NCI-H1105 treated with DMSO at 0.1 percent for 48 hours (cell line): ENCODE measurements around the gene AK6.
"Not testable (repeated sequence)": the region's sequence is repeated elsewhere in the genome, so short reads cannot be mapped to it uniquely, and the experiment has no call there.

ENCODE experiments used
- DNase-seq: peaks from one replicate; lab custom pipeline; 2025; lab: John Stamatoyannopoulos, UW

The AK6 gene

DNA sequence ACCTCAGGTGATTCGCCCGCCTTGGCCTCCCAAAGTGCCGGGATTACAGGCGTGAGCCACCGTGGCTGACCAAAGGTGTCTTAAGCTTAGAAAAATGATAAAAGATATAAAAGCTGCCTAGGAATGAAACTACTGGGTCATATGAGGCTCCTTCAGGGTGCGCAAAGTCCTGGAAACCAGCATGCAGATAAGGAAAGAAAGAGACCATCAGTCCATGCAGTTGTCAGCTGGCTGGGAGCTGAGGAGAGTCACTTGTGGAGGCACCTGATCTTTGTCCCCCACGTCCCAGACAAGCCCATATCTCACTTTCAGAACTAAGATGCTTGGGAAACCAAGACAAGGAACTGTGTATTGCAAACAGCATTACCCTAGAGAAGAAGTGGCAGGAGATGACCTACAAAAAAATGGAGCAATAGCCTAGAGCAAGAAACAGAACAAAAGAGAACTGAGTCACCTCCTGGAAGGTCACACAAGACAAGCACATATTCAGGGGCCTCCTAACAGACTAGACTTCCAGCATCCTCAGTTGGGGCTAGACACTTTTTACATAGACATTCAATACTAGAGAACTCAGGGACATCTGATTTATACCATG lies 33.9 kb downstream of the AK6 start:
- DNase-seq = no peak

DNA sequence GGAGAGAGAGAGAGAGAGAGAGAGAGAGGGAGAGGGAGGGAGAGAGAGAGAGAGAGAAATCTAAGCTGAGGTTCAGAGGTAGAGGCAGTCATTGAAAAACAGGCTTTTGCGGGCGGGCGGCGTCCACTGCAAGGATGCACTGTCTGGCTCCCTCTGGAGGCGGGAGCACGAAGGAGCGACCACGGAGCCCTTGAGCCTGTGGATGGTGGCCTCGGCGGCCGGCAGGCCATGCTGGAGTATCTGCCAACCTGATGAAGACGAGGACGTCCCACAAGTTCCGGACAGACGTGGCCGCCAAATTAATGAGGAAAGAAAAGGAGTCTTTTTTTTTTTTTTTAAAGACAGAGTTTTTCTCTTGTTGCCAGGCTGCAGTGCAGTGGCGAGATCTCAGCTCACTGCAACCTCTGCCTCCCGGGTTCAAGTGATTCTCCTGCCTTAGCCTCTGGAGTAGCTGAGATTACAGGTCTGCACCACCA lies 34.5 kb downstream of the AK6 start:
- DNase-seq = peak; percentile 41

DNA sequence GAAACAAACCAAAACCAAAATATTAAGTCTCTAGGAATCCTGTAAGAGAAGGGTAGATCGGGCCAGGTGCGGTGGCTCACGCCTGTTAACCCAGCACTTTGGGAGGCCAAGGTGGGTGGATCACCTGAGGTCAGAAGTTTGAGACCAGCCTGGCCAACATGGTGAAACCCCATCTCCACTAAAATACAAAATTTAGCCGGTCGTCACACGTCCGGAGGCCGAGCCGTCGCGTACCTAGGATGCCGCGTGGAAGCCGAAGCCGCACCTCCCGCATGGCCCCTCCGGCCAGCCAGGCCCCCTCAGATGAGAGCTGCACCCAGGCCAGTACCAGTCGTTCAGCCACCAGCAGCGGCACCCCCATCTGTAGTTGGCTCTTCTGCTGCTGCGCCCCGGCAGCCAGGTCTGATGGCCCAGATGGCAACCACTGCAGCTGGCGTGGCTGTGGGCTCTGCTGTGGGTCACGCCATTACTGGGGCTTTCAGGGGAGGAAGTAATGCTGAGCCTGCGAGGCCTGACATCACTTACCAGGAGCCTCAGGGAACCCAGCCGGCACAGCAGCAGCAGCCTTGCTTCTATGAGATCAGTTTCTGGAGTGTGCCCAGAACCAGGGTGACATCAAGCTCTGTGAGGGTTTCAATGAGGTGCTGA lies 35.5 kb downstream of the AK6 start:
- DNase-seq = not testable (repeated sequence)

DNA sequence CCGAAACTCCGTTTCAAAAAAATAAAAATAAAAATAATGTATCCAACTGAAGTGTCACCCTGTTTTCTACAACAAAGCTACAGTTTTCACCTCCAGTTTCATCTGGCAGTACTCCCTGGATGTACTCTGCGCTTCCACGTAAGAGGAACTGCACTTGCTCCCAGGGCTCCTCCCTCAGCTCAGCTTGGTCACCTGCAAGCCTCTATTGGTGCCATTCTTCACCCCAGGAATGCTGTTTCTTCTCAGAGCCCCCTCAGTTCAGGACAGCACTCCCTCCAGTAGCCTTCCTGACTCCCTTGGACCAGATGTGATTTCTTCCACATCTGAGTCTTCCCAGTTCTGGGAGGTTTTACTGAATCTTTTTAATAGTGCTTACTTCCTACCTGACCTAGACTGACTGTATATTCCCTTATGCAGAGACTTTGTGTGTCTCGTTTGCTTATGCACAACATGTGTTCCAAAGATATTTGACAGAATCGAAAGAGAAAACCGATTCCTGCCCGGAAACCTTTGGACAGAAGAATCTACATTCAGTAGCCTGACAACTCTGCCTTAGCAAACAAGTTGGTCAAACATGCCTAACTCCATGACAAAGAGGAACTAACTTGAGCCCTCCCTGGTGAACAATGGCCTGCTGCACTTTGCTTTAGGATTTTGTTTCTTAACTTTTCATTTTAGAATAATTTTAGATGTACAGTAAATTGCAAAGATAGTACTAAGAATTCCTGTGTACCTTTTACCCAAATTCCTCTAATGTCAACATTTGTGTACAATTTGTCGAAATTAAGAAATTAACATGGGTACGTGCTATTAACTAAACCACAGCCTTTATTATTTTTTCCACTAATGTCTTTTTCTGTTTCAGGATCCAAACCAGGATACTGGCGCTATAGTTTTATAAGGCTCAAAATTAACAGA lies 37.5 kb downstream of the AK6 start:
- no peak for DNase-seq

DNA sequence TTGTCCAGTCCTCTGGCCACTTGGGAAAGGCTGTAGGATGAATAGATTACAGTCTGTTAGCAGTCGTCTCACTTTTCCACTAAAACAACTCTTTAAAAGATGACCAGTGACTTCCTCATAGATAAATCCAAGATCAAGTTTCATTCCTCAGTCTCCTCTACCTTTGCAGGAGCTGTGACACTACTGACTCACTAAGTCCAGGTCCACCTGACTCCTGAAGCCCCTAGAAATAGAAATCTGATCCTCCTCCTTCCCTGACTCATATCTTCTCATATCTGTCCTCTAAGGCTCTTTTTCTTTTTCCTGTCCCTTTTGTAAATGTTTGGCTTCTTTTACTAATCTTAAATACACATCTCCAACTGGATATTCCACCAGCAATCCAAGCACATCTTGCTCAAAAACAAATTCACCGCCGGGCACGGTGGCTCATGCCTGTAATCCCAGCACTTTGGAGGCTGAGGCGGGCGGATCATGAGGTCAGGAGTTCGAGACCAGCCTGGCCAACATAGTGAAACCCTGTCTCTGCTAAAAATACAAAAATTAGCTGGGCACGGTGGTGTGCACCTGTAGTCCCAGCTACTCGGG lies 39.3 kb downstream of the AK6 start:
- DNase-seq = no peak

DNA sequence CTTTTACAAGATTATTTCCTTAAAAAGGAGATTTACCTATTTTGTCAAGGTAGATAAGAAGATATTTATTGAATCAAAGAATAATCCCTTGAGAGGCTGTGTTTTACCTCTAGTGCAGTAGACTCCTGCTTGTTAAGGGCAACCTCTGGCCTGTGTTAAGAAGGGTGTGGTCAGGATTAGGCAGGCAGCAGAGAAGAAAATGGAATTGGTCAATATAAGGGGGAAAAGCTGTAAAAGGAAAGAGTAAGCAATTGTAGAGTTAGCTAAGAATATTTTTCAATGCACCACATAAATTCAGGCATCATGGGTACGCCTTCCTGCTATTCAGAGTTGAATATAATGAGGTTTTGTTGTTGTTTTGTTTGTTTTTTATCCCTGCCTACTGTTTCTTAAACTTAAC lies 43.0 kb downstream of the AK6 start:
- DNase-seq = no peak

DNA sequence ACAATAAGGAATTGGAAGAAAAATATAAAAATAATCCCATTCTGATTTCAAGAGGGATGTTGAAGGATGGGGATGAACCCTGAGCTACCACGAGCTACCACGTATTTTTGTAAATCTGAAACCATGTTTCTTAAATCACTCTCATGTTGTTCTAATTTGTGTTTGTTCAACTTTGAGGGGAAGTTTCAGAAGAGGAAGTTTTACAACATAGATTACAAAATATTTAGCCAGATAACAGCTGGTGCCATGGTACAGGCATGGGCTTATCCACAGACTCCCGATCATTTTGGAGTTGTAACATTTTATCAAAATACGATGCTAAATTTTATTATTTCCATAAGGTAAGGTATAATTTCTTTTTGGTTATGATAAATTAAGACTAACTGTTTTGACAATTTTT lies 51.9 kb downstream of the AK6 start:
- DNase-seq = no peak

DNA sequence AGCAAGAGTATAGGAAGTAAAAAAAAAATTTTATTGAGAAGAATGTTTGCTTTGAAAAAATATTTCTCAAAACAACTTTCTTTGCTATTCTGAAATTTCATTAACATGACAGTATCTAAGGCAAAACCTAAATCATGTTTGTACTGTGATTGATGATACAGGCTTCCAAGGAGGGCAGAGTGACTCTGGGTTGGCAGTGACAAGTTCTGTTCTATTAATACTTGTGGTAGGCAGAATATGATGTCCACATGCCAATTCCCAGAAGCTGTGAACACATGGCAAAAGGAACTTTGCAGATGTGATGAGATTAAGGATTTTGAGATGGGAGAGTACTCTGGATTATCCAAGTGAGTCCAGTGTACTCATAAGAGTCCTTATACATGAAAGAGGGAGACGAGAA lies 53.3 kb downstream of the AK6 start:
- no peak for DNase-seq

DNA sequence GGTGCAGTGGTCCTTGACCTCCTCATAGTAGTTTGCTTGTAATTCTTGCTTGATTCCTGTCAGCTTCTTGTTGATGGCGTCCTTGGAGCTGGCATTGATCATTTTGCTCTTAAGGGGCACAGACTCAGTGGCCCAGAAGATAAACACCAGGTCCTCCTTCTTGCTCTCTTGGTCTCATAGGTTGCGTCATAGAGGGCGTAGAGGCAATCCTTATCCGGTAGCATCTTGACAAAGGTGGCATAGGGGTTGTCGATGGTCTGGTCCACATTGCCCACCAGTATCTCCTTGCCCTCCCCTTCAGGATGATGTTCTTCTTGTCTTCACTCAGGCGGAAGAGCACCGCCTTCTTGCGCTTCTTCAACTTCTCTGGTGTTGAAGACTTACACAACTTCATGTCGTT lies 55.9 kb downstream of the AK6 start:
- no peak for DNase-seq

DNA sequence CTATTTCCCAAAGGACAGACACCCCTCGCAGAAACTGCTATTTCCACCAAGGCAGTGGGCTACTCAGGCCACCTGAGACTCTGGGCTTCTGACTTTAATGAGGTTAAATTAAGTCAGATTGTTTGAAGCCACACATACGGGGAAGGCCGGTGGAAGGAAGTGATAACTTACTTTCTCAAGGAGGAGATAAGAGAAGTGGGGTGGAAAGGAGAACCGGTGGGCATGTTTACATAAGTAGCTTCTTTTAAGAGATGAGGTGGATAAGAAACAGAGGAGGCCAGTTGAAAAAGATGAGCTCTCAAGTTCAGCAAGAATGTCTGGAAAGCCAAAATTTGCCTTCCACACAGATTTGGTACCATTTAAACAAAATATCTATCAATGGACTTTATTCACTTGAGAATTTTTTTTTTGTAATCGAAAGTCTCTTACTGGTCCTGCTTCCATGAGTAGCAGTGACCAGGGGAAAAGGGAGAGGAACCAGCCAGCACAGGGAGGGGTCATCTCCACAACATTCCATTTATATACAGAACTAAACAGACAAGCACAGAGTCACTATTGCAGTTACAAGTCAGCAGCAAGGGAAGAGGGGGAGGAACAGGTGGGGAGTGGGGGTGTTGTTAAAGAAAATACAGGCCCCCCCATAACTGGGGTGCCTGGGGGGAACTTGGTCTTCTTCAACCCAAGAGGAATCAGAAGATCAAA lies 56.7 kb downstream of the AK6 start:
- DNase-seq = no peak

DNA sequence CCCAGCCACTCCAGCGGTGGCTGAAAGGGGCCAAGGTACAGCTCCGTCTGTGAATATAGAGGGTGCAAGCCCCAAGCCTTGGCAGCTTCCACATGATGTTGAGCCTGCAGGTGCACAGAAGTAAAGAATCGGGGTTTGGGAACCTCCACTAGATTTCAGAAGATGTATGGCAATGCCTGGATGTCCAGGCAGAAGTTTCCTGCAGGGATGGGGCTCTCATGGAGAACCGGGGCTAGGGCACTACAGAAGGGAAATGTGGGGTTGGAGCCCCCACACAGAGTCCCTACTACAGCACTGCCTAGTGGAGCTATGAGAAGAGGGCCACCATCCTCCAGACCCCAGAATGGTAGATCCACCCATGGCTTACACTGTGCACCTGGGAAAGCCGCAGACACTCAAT lies 59.9 kb downstream of the AK6 start:
- no peak for DNase-seq

DNA sequence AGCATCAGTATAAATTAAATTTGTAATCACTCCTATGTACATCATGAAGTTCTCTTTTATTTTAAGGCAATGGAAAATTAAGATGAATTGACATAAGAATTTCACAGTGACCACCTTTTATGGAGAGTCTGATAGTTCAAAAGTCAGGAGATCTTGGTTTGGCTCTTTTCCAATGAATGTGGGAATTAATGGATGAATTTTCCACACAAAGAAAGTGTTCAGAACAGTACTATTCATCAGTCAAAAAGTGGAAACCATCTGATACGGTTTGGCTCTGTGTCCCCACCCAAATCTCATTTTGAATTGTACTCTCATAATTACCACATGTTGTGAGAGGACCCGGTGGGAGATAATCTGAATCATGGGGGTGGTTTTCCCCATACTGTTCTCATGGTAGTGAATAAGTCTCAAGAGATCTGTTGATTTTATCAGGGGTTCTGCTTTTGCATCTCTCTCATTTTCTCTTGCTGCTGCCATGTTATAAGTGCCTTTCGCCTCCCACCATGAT lies 61.2 kb downstream of the AK6 start:
- DNase-seq = no peak

DNA sequence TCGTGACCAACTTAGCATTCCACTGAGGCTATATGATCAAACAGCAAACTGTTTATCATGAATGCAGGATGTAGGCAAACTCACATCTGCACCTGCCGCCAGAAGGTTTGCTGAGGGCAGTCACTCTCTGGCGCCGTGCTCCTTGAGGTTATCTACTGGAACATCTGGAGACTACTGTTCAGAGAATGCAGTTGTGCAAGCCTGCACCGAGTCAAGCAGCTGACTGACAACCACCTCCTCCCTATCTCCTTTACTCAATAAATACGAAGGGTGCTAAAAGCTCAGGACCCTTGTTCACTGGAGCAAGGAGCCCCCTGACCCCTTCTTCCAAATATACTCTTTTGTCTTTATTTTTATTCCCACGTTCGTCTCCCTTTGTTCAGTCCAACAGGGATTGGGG lies 63.8 kb downstream of the AK6 start:
- no peak for DNase-seq
